RKO (cell line): ENCODE measurements around the gene DUSP6.

ENCODE experiments used
- DNase-seq: peaks from one replicate; pipeline ENCODE4 v3.0.0-alpha.2; 2016; ENCODE audit warnings: low spot score

The DUSP6 gene

GRCh38 chr12:89328151-89329030, 23.9 kb downstream of the DUSP6 start:
- no peak for DNase-seq

GRCh38 chr12:89327486-89328094, 24.7 kb downstream of the DUSP6 start:
- no peak for DNase-seq

GRCh38 chr12:89326239-89327040, 25.9 kb downstream of the DUSP6 start:
- DNase-seq, result no peak

- DNase-seq, result no peak
Measured at GRCh38 chr12:89325495-89325894, 26.8 kb downstream of the DUSP6 start.

- DNase-seq, result no peak
Measured at GRCh38 chr12:89324437-89324836, 27.9 kb downstream of the DUSP6 start.

DNA sequence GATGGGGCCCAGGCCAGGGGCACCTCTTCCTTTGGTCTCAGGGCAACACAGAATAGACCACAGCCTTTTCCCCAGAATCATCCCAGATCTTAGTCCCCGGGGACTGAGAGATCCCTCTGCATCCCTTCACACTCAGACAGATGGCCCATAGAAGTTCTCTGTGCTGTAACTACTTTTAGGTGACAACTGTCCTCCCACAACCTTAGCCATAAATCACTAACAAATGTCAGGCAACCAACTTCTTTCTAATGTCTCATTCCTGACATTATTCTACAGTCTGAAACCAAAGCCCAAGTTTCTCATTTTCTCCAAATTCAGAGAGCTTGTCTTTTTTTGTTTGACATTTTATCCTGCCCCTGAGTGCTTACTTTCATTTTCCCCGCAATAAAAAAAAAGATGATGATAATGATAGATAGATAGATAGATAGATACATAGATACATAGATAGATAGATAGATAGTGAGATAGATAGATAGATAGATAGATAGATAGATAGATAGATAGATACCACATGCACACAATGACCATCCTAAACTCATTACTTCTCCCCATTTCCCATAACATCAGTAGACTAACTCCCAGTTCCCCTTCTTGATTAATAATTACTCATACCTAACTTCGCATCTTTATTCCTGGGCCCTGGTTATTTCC, 28.6 kb downstream of the DUSP6 start:
- no peak for DNase-seq

GRCh38 chr12:89320735-89321134, 31.6 kb downstream of the DUSP6 start:
- DNase-seq, result no peak

DNA sequence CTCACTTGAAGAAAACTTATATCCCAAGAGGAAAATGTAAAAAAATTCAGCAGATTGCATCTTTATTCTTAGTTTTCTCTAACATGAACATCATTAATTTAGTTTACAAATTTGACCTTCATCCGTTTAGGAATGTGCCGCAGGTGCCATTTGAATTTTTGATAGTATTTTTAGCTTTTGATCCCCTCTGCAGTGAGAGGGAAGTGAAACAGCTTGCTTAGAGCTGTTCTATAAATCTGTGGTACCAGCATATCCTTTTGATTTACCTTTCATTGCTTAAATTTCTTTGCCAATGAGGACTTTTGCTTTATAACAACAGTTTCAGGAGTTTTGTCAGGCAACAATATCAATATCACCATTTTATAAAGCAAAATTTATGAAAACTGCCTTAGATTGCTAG, 32.7 kb downstream of the DUSP6 start:
- DNase-seq, result no peak

- no peak for DNase-seq
Measured at GRCh38 chr12:89319122-89319521, 33.2 kb downstream of the DUSP6 start.

- DNase-seq, result no peak
Measured at GRCh38 chr12:89316705-89317139, 35.6 kb downstream of the DUSP6 start.

DNA sequence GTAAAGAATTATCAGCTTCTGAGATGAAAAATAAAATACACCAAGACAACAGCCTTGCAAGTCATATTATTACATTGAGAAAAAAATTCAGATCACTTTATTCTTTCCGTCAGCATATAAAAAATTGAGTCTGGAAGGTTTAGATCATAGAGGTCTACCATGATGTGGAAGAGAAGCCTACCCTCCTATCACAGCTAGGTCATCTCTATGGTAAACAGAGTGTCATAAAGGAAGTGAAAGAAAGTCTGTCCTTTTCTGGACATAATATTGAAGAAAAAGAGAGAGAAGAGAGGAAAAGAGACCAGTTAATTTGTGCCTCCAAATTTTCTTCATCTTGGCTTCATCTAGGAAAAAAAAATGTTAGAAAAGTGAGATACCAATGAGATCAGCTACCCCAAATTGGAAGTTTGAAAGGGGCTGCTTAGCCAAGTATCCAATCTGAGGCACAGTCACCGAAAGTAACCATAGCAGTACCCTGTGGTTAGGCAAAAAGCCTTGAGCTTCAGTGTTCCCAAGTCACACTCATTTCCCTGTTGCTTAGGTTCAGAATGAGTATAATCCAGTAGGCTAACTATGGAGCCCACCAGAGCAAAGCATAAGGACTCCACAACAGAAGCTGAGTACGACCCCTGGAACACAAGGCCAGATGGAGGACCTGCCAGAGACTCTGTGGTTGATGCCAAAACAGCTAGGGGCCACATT, 38.1 kb downstream of the DUSP6 start:
- DNase-seq, result no peak

DNA sequence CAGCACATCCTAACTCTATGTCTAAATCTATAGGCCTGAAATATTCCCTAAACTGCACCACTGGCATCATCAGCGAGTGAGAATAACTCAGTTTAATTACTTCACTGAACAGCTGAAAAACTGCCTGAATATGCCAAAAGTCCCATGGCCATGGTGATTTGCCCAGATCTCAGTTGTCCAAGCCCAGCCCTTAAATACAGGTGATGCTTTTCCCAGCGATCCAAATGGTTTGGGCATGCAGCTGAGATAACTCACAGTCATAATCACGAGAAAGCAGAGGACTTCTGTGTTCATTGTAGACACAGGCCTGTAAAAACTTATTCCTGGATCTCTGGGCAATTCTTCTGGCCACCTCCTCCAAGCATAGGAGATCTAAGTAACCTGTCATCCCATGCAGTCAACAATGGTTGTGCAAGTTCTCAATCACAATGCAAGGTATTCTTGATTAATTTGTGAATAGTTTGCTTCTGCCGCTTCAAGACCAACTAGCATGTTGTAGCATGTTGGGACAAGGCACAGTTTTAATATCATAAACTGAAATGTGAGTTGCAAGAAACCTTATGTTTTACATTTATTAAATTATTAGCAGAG, 40.5 kb downstream of the DUSP6 start:
- no peak for DNase-seq

DNA sequence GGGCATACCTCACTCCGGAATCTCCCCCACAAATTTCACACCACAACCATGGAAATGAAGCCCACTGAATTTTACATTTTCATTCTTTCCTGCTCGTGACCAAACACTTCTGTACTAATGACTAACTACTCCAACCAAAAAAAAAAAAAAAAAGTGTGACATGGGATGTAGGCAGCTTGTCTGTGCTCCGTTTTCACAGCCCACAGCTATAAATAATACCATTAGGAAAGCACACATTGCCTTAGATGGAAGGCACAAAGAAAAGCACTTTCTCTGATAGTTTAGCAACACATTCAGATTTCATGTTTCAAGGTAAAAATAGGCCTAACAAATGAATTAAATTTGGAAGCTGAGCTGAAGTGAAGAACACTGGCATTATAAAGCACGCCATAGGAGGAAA, 42.5 kb downstream of the DUSP6 start:
- DNase-seq, result no peak

DNA sequence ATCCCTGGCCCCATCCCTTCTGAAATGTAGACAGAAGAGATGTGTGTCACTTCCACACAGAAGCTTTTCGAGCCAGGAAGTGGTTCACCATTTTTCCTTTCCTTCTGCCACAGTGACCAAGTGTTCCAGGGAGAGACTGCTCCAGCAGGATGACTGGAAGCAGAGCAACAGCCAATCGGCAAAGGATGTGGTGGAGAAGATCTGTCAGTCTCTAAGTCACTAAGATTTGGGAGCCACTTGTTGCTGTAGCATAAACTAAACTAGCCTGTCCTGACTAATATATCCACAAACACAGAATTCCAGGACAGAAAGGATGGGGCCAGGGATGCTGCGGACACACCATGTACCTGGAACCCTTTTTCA, 42.9 kb downstream of the DUSP6 start:
- DNase-seq, result no peak

DNA sequence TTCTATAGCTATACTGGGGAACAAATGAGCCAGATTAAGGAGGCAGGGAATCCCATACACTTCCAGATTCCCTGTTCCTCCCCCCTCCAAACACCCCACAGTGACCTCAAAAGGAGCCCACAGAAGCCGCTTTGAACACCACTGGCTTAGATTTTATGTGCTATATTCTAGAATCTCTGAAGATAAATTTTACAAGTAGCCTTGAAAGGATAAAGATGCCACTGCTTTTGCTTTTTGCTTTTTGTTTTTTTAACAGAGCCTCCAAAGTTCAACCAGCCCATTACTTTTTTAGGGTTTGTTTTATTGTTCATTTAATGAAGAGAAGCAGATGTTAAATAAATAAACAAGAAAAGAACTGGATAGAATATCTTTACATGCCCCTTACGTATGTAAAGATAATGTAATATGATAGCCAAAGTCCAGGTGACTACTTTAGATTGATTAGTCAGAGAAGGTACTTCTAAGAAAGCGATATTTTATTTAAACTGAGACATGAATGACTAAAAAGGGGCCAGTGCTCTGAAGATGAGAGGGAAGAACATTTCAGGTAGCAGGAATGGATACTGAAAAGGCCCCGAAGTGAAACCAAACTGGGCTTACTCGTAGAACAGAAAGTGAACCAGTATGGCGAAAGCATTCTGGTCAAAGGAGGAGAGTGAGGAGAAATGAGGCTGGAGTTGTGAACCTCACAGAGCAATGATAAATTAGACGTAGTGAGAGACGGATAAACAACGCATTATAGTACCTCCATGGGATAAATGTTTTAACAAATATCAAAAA, 44.6 kb downstream of the DUSP6 start:
- no peak for DNase-seq

GRCh38 chr12:89306827-89307473, 45.4 kb downstream of the DUSP6 start:
- no peak for DNase-seq

- DNase-seq, result no peak
Measured at GRCh38 chr12:89305373-89305772, 46.9 kb downstream of the DUSP6 start.

DNA sequence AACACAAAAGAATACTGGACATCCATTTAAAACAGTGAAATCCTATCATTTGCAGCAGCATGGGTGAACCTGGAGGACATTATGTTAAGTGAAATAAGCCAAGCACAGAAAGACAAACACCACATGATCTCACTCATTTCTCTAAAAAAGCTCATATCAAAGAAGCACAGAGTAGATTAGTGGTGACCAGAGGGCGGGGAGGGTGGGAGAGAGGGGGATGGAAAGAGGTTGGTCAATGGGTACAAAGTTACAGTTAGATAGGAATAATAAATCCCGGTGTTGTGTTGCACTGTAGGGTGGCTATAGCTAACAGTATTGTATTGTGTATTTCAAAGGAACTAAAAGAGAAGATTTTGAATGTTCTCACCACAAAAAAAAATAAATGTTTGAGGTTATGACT, 52.4 kb downstream of the DUSP6 start:
- no peak for DNase-seq

- DNase-seq, result no peak
Measured at GRCh38 chr12:89299417-89299816, 52.9 kb downstream of the DUSP6 start.
